Measurements from ENCODE around the gene DLG2.

DNA sequence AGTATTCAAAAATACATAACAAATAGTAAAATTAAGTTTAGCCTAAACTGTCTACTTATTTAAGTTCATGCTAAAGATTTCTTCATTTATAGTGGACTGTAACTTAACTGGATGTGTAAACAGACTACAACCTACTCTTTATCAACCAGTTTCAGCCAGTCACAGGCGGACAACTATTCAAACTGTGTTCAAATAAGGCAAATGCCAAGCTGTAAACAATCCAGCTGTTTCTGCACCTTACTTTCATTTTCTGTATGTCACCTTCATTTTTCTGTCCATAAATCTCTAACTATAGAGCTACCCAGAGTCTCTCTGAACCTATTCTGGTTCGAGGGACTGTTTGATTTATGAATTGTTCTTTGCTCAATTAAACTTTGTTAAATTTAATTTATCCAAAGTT is 992.8 kb downstream of the DLG2 start:
- no peak for TF ChIP-seq POLR2AphosphoS5 (IDR thresholded peaks at IDR 0.05)
- TF ChIP-seq, protein P1, sequence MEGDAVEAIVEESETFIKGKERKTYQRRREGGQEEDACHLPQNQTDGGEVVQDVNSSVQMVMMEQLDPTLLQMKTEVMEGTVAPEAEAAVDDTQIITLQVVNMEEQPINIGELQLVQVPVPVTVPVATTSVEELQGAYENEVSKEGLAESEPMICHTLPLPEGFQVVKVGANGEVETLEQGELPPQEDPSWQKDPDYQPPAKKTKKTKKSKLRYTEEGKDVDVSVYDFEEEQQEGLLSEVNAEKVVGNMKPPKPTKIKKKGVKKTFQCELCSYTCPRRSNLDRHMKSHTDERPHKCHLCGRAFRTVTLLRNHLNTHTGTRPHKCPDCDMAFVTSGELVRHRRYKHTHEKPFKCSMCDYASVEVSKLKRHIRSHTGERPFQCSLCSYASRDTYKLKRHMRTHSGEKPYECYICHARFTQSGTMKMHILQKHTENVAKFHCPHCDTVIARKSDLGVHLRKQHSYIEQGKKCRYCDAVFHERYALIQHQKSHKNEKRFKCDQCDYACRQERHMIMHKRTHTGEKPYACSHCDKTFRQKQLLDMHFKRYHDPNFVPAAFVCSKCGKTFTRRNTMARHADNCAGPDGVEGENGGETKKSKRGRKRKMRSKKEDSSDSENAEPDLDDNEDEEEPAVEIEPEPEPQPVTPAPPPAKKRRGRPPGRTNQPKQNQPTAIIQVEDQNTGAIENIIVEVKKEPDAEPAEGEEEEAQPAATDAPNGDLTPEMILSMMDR (IDR thresholded peaks at IDR 0.05): no peak
- TF ChIP-seq EP300 (IDR thresholded peaks at IDR 0.05): no peak
- no peak for TF ChIP-seq POLR2A (IDR thresholded peaks at IDR 0.05)
